GM18508 (cell line): Measurements from ENCODE around the gene PCDHGB2.
"Not testable (repeated sequence)": the region's sequence is repeated elsewhere in the genome, so short reads cannot be mapped to it uniquely, and the experiment has no call there.

ENCODE experiments used
- ATAC-seq: cut with Tn5 transposase; IDR thresholded peaks from one replicate; pipeline ENCODE4 v1.9.1; 2021; ENCODE audit warnings: moderate number of reproducible peaks; ENCODE audit not compliant: insufficient read depth, unreplicated experiment

PCDHGB2 gene

GRCh38 chr5:141349917-141350619 lies 9.7 kb upstream of the PCDHGB2 start, which contains the start of gene PCDHGB1:
TSS of gene PCDHGB1 (plus strand) at chr5:141350099. CDS start at chr5:141350261, 162 bp downstream.
- no peak for ATAC-seq

GRCh38 chr5:141351591-141351990 lies 8.2 kb upstream of the PCDHGB2 start:
- ATAC-seq = no peak

DNA sequence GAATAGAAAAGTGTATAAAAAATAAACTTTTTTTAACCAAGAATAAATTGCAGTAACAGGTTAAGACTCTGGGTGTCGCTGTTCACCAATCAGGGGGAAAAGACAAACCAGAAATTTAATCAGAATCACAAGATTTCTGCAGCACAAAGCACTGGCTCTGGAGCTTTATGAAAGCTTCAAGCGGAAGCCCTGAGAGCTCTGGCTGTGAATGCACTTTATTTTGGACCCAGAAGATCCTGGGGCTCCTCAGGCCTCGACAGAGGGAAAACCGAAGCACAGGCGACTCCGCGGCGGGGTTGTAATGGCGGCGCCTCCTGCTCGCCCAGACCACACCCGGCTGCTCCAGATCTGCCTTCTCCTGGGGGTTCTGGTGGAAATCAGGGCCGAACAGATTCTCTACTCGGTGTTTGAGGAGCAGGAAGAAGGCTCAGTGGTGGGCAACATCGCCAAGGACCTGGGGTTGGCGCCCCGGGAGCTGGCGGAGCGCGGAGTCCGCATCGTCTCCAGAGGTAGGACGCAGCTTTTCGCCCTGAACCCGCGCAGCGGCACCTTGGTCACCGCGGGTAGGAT lies 4.8 kb upstream of the PCDHGB2 start, which contains the start of gene PCDHGA4:
PCDHGA4 (plus strand) TSS at position 122 of the 570 bp plus-strand sequence; CDS start at position 209, 87 bp downstream.
- no peak for ATAC-seq

DNA sequence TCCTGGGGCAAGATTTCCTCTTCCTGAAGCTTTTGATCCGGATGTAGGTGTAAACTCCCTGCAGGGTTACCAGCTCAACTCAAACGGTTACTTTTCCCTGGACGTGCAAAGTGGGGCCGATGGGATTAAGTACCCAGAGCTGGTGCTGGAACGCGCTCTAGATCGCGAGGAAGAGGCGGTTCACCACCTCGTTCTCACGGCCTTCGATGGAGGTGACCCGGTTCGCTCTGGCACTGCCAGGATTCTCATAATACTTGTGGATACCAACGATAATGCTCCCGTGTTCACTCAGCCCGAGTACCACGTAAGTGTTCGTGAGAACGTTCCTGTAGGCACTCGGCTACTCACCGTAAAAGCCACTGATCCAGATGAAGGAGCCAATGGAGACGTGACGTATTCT lies 4.2 kb upstream of the PCDHGB2 start:
- ATAC-seq = no peak

DNA sequence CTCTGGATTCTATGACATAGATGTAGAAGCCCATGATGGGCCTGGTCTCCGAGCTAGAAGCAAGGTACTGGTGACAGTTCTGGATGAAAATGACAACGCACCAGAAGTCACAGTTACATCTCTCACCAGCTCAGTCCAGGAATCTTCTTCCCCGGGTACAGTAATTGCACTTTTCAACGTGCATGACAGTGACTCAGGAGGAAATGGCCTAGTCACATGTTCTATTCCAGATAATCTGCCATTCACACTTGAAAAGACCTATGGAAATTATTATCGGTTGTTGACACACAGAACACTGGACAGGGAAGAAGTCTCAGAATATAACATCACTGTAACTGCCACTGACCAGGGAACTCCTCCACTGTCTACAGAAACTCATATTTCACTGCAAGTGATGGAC lies 3.7 kb upstream of the PCDHGB2 start:
- ATAC-seq = no peak

DNA sequence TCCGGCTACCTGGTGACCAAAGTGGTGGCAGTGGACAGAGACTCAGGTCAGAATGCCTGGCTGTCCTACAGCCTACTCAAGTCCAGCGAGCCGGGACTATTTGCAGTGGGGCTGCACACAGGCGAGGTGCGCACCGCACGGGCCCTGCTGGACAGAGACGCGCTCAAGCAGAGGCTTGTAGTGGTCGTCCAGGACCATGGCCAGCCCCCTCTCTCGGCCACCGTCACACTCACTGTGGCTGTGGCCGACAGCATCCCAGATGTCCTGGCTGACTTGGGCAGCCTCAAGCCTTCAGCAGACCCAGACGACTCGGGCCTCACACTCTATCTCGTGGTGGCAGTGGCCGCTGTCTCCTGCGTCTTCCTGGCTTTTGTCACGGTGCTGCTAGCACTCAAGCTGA lies 2.8 kb upstream of the PCDHGB2 start:
- no peak for ATAC-seq

DNA sequence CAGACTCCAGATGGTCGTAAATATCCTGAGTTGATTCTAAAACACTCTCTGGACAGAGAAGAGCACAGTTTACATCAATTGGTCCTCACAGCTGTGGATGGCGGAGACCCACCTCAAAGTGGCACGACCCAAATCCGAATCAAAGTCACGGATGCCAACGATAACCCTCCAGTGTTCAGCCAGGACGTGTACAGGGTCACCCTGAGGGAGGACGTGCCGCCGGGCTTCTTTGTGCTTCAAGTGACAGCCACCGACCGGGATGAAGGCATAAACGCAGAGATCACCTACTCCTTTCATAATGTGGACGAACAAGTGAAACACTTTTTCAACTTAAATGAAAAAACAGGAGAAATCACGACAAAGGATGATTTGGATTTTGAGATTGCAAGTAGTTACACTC lies 891 bp downstream of the PCDHGB2 start:
- no peak for ATAC-seq

- no peak for ATAC-seq
Observed at GRCh38 chr5:141362719-141363118, 2.9 kb downstream of the PCDHGB2 start.

GRCh38 chr5:141363952-141364660 lies 4.3 kb downstream of the PCDHGB2 start, which contains the start of gene PCDHGA5:
TSS of gene PCDHGA5 (plus strand) at chr5:141364162. CDS start at chr5:141364331, 169 bp downstream.
- no peak for ATAC-seq

- no peak for ATAC-seq
Observed at GRCh38 chr5:141366016-141366896, 6.5 kb downstream of the PCDHGB2 start.

DNA sequence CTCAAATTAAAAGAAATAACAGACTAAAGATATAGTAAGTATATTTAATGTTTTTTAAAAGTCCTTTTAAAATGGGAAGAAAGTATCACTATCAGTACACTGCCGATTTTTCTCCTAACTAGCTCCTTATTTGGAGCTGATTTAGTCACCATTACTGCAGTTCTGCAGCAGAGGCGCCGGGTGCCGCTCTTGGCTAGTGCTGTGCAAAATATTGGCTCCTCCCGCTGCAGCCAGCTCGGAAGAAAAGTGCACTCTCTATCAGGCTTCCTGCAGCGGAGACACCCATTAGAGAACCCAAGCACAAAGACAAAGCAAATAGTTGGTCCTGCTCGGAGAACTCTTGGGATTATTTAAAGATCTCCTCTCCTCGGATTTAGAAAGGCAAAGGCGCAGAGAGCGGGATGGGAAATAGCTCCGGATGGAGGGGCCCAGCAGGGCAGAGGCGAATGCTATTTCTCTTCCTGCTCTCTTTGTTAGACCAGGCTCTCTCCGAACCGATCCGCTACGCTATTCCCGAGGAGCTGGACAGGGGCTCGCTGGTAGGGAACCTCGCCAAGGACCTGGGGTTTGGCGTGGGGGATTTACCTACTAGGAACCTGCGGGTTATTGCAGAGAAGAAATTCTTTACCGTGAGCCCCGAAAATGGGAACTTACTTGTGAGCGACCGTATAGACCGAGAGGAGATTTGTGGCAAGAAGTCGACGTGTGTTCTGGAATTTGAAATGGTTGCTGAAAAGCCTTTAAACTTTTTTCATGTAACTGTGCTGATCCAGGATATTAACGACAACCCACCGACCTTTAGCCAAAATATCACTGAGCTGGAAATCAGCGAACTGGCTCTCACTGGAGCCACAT lies 10.4 kb downstream of the PCDHGB2 start, which contains the start of gene PCDHGB3:
PCDHGB3 (plus strand) TSS at position 249 of the 855 bp plus-strand sequence; CDS start at position 402, 153 bp downstream.
- peak; percentile 96 for ATAC-seq

GRCh38 chr5:141371572-141372475 lies 12.0 kb downstream of the PCDHGB2 start:
- ATAC-seq = no peak

DNA sequence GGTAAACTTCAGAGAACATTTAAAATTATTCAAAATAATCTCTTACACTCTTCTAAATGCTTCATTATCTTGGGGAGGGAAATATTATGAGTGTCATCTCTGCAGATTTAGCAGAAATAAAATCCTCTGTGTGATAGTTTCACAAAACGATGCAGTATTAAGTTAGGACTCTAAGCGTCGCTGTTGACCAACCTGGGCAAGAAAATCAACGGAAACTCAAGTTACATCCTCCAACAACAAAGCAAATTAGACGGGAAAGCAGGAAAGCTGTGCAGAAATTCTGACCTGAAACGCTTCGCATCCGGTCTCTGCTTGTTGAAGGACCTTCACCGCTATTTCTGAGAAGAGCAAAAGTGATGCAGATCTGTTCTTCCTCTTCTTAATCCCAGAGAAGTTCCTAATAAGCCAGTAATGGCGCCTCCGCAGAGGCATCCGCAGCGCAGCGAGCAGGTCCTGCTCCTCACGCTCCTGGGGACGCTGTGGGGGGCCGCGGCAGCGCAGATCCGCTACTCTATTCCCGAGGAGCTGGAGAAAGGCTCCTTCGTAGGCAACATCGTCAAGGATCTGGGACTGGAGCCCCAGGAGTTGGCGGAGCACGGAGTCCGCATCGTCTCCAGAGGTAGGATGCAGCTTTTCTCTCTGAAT lies 14.0 kb downstream of the PCDHGB2 start, which contains the start of gene PCDHGA6:
PCDHGA6 (plus strand) TSS at position 219 of the 645 bp plus-strand sequence; CDS start at position 412, 193 bp downstream.
- no peak for ATAC-seq

DNA sequence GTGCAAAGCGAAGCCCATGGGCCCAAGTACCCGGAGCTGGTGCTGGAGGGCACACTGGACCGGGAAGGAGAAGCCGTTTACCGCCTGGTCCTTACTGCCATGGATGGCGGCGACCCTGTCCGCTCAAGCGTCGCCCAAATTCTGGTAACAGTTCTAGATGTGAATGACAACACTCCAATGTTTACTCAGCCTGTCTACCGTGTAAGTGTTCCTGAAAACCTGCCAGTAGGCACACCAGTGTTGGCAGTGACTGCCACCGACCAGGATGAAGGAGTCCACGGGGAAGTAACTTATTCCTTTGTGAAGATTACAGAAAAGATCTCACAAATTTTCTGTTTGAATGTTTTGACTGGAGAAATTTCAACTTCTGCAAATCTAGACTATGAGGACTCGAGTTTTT lies 14.8 kb downstream of the PCDHGB2 start:
- ATAC-seq = no peak

- not testable (repeated sequence) for ATAC-seq
Observed at GRCh38 chr5:141375444-141376155, 15.8 kb downstream of the PCDHGB2 start.

- no peak for ATAC-seq
Observed at GRCh38 chr5:141382469-141383294, 22.9 kb downstream of the PCDHGB2 start, which contains the start of gene PCDHGA7. TSS of gene PCDHGA7 (plus strand) at chr5:141382742. CDS start at chr5:141382900, 158 bp downstream.
